DOHH2 (cell line): ENCODE measurements around the gene RNASE9.

Source experiments
- EZH2phosphoT487 ChIP-seq: fragments of 200-600 bp; sonication (generic); IDR thresholded peaks from 2 replicates; pipeline ENCODE4 v1.6.1; 2017; ENCODE audit warnings: borderline replicate concordance, mild to moderate bottlenecking, antibody characterized with exemption, low read length, moderate library complexity, mixed read lengths
- TF ChIP-seq, protein P1 (sequence below): fragments of 200-600 bp; sonication (generic); IDR thresholded peaks from one replicate; pipeline ENCODE4 v1.5.1; 2014; ENCODE audit warnings: antibody characterized with exemption, mild to moderate bottlenecking, low read depth, low read length; ENCODE audit not compliant: poor library complexity, severe bottlenecking

DNA sequence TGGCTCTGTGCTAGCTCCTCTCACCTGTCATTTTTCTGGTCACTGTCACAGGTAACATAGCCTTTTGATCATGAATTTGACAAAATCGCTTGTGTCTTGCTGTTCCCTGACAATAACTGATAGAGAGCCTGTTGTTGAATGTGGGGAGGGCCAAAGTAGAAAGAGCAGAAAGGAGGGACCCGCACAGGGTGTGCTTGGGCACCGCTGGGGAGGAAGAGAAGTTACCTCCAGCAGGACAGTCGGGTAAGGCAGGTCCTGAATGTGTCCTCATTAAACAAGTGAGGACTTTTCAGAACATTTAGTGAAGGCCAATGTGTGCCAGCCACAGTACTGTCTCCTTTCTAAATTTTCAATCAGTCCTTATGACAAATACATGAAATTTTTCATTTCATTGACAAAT lies 30.4 kb upstream of the RNASE9 start, which contains the start of gene RNASE12:
- TF ChIP-seq, protein P1, sequence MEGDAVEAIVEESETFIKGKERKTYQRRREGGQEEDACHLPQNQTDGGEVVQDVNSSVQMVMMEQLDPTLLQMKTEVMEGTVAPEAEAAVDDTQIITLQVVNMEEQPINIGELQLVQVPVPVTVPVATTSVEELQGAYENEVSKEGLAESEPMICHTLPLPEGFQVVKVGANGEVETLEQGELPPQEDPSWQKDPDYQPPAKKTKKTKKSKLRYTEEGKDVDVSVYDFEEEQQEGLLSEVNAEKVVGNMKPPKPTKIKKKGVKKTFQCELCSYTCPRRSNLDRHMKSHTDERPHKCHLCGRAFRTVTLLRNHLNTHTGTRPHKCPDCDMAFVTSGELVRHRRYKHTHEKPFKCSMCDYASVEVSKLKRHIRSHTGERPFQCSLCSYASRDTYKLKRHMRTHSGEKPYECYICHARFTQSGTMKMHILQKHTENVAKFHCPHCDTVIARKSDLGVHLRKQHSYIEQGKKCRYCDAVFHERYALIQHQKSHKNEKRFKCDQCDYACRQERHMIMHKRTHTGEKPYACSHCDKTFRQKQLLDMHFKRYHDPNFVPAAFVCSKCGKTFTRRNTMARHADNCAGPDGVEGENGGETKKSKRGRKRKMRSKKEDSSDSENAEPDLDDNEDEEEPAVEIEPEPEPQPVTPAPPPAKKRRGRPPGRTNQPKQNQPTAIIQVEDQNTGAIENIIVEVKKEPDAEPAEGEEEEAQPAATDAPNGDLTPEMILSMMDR, result no peak
- no peak for TF ChIP-seq EZH2phosphoT487
